Activated CD4-positive, CD25-positive, alpha-beta regulatory T cell (primary cell): ENCODE measurements around the gene STIMATE.

ENCODE experiments used
- DNase-seq, 4 experiments: peaks; one replicate each; lab custom pipeline; 2025; lab: John Stamatoyannopoulos, UW

STIMATE gene

GRCh38 chr3:52791366-52791765, 106.0 kb downstream of the STIMATE start:
- DNase-seq: no peak

- DNase-seq: no peak
Measured at GRCh38 chr3:52790741-52791140, 106.6 kb downstream of the STIMATE start.

GRCh38 chr3:52790337-52790736, 107.0 kb downstream of the STIMATE start:
- DNase-seq: no peak

- DNase-seq: no peak
Measured at GRCh38 chr3:52789746-52790040, 107.7 kb downstream of the STIMATE start.

- DNase-seq: no peak
Measured at GRCh38 chr3:52788890-52789745, 108.2 kb downstream of the STIMATE start.

- no peak for DNase-seq
Measured at GRCh38 chr3:52787672-52788625, 109.4 kb downstream of the STIMATE start.

- DNase-seq: no peak
Measured at GRCh38 chr3:52787246-52787645, 110.1 kb downstream of the STIMATE start.
